Natural killer cell treated with Interleukin-12 subunit alpha and Interleukin-12 subunit beta and Interleukin-15 and Interleukin-18, amount 100 ng/mL, for 72 hours (primary cell): ENCODE results near the gene SPNS3. TPM values are rescaled to one million over a fixed set of nuclear protein-coding genes. Genes with fewer than 3 reads are reported as not detected.

Experiments
- ATAC-seq, 2 donors: fragments of 150-1000 bp; cut with Tn5 transposase in 1 of 2; sonication (Bioruptor Pico), chemical (Tn5 transposase) in 1 of 2; 2 replicates each; pipeline ENCODE4 v1.10.0; 2021
- DNase-seq: peaks from one replicate; pipeline ENCODE4 v3.0.0; 2022; ENCODE audit warnings: low spot score
- H3K27ac Mint-ChIP-seq, 2 donors: 1 replicate in 1 of 2; 2 replicates in 1 of 2; pipeline ENCODE4 v1.8.0; 2022; ENCODE audit warnings: mixed read lengths in 2 of 2, mild to moderate bottlenecking in 1 of 2, moderate library complexity in 1 of 2
- H3K27me3 Mint-ChIP-seq, 2 donors: 1 replicate in 1 of 2; 2 replicates in 1 of 2; pipeline ENCODE4 v1.8.0; 2022; ENCODE audit warnings: mixed read lengths in 2 of 2
- H3K36me3 Mint-ChIP-seq: one replicate; pipeline ENCODE4 v1.8.0; 2022; ENCODE audit warnings: mixed read lengths
- H3K4me1 Mint-ChIP-seq, 2 donors: 1 replicate in 1 of 2; 2 replicates in 1 of 2; pipeline ENCODE4 v1.8.0; 2022; ENCODE audit warnings: low read depth in 2 of 2, mixed read lengths in 2 of 2, mild to moderate bottlenecking in 1 of 2
- H3K4me3 Mint-ChIP-seq: one replicate; pipeline ENCODE4 v1.8.0; 2022; ENCODE audit warnings: mixed read lengths
- H3K9me3 Mint-ChIP-seq: 2 replicates; pipeline ENCODE4 v1.8.0; 2022; ENCODE audit warnings: mixed read lengths
- total RNA-seq, 2 donors: library from RNA; stranded (reverse); gene quantifications; one replicate each; pipeline ENCODE4 v1.2.3, GENCODE V29; 2022

SPNS3 gene
- total RNA-seq, 2 donors from 2014 or later = 1.1 to 1.9 TPM

DNA sequence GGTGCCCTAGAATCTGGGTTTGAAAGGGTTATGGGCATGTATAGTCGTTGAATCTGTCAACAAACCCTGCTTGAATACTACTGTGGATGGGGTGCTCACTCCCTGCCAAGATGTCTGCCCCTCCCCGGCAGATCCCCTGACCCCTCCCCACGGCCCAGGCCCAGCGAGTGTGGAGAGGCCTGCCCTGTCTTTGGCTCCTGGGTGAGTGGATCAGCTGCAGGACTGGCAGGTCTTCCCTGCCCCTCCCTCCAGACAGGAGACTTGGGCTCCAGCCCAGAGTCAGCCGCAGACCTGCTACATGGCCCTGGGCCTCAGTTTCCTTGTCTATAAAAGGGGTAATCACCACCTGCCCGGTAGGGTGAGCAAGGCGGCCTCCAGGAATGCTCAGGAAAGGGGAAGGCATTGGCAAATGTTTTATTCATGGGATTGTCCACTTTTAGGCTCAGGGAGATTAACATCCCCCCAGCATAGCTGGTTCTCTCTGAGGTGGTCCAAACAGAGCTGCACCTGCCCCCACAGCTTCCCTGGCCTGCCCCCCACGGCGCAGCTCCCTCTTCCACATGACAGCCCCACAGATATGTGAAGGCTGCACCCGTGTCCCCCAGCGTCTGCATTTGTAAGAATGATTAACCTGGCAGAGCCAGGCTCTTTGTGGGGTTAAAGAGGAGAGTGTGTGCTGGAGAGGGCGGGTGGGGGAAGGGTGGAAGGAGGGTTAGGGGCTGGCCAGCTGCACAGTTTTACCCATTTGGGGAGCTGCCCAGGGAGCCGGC is 46.4 kb downstream of the SPNS3 start:
- no peak for ATAC-seq
- Mint-ChIP-seq H3K27ac (peak overlapping the region; percentile 89 to 93), H3K36me3 (no peaks in the 10 kb centered on the region), H3K9me3 (no peaks in the 10 kb centered on the region), H3K4me3 (no peak overlapping the region), H3K27me3 (peaks cover 0 to 3% of the 10 kb centered on the region in 2 donors), H3K4me1 (peaks cover 17 to 19% of the 10 kb centered on the region in 2 donors)
- DNase-seq = no peak

DNA sequence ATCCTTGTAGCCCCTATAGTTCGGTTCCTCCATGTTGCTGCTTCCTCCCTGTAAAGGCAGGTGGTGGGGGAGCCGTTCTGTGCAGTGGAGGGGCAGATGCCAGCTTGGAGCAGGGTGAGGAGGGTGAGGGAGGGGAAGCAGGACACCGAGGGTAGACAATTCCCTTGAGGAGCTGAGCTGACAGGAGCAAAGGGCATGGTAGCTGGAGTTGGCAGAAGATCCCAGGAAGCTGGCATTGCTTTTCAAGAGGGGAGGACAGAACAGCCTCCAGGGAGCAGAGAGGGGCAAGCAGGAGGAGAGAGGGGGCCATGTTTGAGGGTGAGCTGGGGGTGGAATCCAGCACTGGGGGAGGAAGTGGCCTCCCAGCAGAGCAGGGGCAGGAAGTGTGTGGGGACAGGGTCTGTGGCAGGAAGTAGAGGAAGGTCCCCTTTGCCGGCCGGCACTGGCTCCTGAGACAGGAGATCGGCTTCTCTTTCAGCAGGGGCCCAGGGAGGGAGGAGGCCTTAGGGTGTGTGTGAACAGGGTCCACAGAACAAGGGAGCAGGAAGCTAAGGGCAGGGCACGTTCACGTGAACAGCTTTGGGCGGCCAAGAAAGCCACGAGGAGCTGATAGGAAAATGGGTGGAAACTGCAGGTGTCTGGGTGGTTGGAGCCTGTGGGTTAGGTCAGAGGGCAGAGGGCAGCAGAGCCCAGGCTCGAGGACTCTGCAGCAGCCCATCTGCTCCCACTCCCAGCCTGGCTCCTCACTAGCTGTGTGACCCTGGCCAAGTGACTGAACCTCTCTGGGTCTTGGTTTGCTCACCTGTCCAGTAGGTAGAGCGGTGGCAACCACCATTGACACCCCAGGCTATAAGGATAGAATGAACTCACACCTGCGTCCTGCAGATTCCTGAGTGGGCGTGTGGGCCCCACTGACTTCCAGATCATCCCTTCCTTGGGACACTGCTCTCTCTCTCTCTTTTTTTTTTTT is 47.5 kb downstream of the SPNS3 start:
- peak overlapping the region; percentile 89 to 93 for H3K27ac Mint-ChIP-seq
- H3K4me3 Mint-ChIP-seq = peak overlapping the region; percentile 83
- peak; percentile 79 to 93 for ATAC-seq
- no peaks in the 10 kb centered on the region for H3K36me3 Mint-ChIP-seq
- peaks cover 0 to 3% of the 10 kb centered on the region in 2 donors for H3K27me3 Mint-ChIP-seq
- H3K9me3 Mint-ChIP-seq = no peaks in the 10 kb centered on the region
- peaks cover 24 to 25% of the 10 kb centered on the region in 2 donors for H3K4me1 Mint-ChIP-seq
- DNase-seq = peak; percentile 78

- peaks cover 29 to 31% of the 10 kb centered on the region in 2 donors for H3K4me1 Mint-ChIP-seq
- no peak for DNase-seq
- H3K9me3 Mint-ChIP-seq = no peaks in the 10 kb centered on the region
- H3K27me3 Mint-ChIP-seq = no peaks in the 10 kb centered on the region
- no peak overlapping the region for H3K4me3 Mint-ChIP-seq
- H3K27ac Mint-ChIP-seq = peak overlapping the region; percentile 89 to 93
- H3K36me3 Mint-ChIP-seq = no peaks in the 10 kb centered on the region
- ATAC-seq = no peak
Measured at GRCh38 chr17:4482338-4483011, 48.7 kb downstream of the SPNS3 start.

DNA sequence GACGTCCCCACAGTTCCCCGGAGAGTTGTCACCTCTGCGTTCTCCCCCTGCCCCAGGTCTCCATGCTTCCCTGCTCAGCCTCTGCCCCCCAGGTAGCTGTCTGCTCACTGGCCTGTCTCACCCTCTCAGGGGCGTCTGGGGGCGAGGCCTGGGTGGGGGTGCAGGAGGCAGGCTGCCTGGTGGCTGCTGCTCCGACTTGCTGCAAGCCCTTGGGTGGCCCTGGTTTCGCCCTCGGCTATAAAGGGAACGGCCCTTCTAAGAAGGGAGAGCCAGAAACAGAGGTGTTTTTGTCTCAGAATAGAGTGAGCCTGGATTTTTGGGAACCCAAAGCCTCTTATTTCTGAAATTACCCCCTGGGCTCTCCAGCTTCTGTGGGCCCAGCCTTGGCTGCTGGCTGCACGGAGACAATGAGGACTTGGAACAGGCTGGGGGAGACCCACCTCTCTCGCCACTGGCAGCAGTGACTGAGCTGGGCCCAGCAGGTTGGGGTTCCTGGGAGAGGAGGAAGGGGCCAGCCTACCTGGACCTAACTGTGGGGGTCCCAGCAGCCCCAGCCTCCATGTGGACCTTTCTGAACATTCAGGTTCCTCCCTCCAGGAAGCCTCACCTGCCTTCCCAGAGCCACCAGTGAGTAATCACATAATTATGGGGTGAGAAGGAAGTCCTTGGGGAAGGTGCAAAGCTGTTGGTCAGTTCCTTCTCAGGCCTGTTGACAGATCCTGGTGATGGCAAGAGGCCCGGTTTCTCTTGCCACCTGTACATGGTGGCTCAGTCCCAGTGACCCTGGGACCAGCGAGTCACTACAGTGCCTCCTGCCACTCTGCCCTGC is 49.5 kb downstream of the SPNS3 start:
- H3K4me3 Mint-ChIP-seq = no peak overlapping the region
- no peak for ATAC-seq
- no peaks in the 10 kb centered on the region for H3K27me3 Mint-ChIP-seq
- H3K36me3 Mint-ChIP-seq = no peaks in the 10 kb centered on the region
- no peak for DNase-seq
- peaks cover 29 to 31% of the 10 kb centered on the region in 2 donors for H3K4me1 Mint-ChIP-seq
- H3K9me3 Mint-ChIP-seq = no peaks in the 10 kb centered on the region
- H3K27ac Mint-ChIP-seq = peak overlapping the region in 1 of 2 donors; percentile 93

GRCh38 chr17:4485676-4486646 is 52.2 kb downstream of the SPNS3 start:
- peak overlapping the region; percentile 74 to 84 for H3K27ac Mint-ChIP-seq
- peaks cover 24 to 26% of the 10 kb centered on the region in 2 donors for H3K4me1 Mint-ChIP-seq
- no peaks in the 10 kb centered on the region for H3K9me3 Mint-ChIP-seq
- no peaks in the 10 kb centered on the region for H3K27me3 Mint-ChIP-seq
- H3K4me3 Mint-ChIP-seq = peak overlapping the region; percentile 83
- no peaks in the 10 kb centered on the region for H3K36me3 Mint-ChIP-seq
- ATAC-seq (peak; percentile 80 to 88), DNase-seq (peak; percentile 54)

- Mint-ChIP-seq H3K4me1 (peaks cover 18 to 21% of the 10 kb centered on the region in 2 donors), H3K27ac (no peak overlapping the region), H3K36me3 (no peaks in the 10 kb centered on the region), H3K27me3 (peaks cover 0 to 1% of the 10 kb centered on the region in 2 donors), H3K9me3 (no peaks in the 10 kb centered on the region), H3K4me3 (no peak overlapping the region)
- DNase-seq (no peak), ATAC-seq (no peak)
Measured at GRCh38 chr17:4487296-4487695, 53.6 kb downstream of the SPNS3 start.

DNA sequence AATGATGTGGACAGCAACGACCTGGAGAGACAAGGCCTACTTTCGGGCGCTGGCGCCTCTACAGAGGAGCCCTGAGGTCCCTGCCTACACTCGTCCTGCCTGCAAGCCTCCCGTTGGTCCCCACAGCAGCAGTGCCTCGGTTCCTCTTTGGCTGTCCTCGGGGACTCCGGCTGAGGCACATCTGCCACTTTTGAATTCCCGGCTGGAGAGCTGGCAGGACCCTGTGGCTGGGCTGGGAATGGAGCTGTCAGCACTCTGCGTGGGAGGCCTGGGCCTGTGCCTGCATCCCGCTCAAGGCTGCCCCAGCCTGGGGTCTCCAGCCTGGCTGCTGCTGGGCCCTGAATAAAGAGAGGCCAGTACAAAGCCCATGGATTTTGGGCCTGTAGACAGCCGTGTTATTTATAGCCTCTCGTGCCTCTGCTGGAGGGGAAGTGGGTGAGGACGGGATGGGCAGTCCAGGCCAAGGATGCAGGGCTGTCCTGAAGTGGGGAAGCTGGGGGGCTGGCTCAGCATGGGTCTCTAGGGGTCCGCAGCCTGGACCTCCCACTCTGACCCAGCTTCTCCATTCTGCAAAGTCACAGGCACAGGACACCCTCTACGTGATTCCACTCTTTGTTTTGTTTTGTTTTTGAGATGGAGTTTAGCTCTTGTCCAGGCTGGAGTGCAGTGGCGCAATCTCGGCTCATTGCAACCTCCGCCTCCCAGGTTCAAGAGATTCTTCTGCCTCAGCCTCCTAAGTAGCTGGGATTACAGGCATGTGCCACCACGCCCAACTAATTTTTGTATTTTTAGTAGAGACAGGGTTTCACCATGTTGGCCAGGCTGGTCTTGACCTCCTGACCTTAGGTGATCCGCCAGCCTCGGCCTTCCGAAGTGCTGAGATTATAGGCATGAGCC is 54.3 kb downstream of the SPNS3 start:
- Mint-ChIP-seq H3K27me3 (peaks cover 0 to 6% of the 10 kb centered on the region in 2 donors), H3K4me1 (peaks cover 18 to 23% of the 10 kb centered on the region in 2 donors), H3K9me3 (no peaks in the 10 kb centered on the region), H3K27ac (no peak overlapping the region), H3K36me3 (no peaks in the 10 kb centered on the region), H3K4me3 (no peak overlapping the region)
- ATAC-seq = no peak
- DNase-seq = no peak

GRCh38 chr17:4488989-4489595 is 55.4 kb downstream of the SPNS3 start:
- H3K36me3 Mint-ChIP-seq = no peaks in the 10 kb centered on the region
- H3K27me3 Mint-ChIP-seq = peaks cover 0 to 6% of the 10 kb centered on the region in 2 donors
- DNase-seq = no peak
- no peak for ATAC-seq
- no peaks in the 10 kb centered on the region for H3K9me3 Mint-ChIP-seq
- no peak overlapping the region for H3K4me3 Mint-ChIP-seq
- no peak overlapping the region for H3K27ac Mint-ChIP-seq
- peaks cover 18 to 19% of the 10 kb centered on the region in 2 donors for H3K4me1 Mint-ChIP-seq

- H3K4me1 Mint-ChIP-seq = peaks cover 13 to 14% of the 10 kb centered on the region in 2 donors
- H3K27ac Mint-ChIP-seq = no peak overlapping the region
- H3K4me3 Mint-ChIP-seq = no peak overlapping the region
- peaks cover 0 to 6% of the 10 kb centered on the region in 2 donors for H3K27me3 Mint-ChIP-seq
- ATAC-seq = no peak
- H3K36me3 Mint-ChIP-seq = no peaks in the 10 kb centered on the region
- H3K9me3 Mint-ChIP-seq = no peaks in the 10 kb centered on the region
- no peak for DNase-seq
Measured at GRCh38 chr17:4490109-4490591, 56.4 kb downstream of the SPNS3 start.

DNA sequence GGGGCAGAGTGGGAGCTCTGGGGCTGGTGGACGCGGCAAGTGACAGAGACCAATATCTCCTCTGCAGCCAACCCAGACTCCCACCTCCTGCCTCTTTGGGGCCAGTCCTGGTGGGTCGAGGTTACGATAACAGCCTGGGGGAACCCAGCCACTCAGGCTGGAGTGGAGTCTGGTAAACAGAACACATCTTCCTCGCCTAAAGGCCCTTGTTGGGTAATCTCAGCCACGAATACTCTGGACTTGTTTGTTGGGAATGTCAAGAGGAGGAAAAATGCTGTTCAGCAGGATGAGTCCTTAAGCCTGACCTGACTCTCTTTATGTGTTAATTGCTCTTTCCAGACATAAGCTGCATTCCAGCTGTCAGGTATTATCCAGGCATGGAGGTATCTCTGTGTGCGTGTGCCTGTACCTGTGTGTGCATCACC is 56.9 kb downstream of the SPNS3 start:
- no peak overlapping the region for H3K27ac Mint-ChIP-seq
- H3K36me3 Mint-ChIP-seq = no peaks in the 10 kb centered on the region
- ATAC-seq = no peak
- DNase-seq = no peak
- no peak overlapping the region for H3K4me3 Mint-ChIP-seq
- peaks cover 12 to 13% of the 10 kb centered on the region in 2 donors for H3K4me1 Mint-ChIP-seq
- H3K27me3 Mint-ChIP-seq = peaks cover 0 to 6% of the 10 kb centered on the region in 2 donors
- no peaks in the 10 kb centered on the region for H3K9me3 Mint-ChIP-seq
